ENCODE results near the gene INCA1. TPM values are rescaled to one million over a fixed set of nuclear protein-coding genes. Genes with fewer than 3 reads are reported as not detected.

The INCA1 gene
- total RNA-seq, 2 donors from 2014 or later, result 1.2 TPM; not detected in 1

- Histone ChIP-seq H3K9me3 (no peaks in the 10 kb centered on the region), H3K4me1 (ENCODE audit: control insufficient read depth in 1 of 2, low read depth in 2 of 2) (peaks cover 30 to 65% of the 10 kb centered on the region in 2 donors), H3K36me3 (peaks cover 6% of the 10 kb centered on the region)
These were observed 51.4 kb downstream of the INCA1 start for GRCh38 chr17:4945944-4946280.

GRCh38 chr17:4945176-4945943 is 52.0 kb downstream of the INCA1 start:
- peak overlapping the region; percentile 76 for H3K4me3 ChIP-seq
- peak overlapping the region; percentile 73 to 97 for H3K27ac ChIP-seq
- H3K4me1 ChIP-seq (ENCODE audit: control insufficient read depth in 1 of 2, low read depth in 2 of 2), result peaks cover 30 to 62% of the 10 kb centered on the region in 2 donors
- ATAC-seq (ENCODE audit: insufficient number of reproducible peaks, low FRiP score, low read depth) (peak; percentile 50), DNase-seq (ENCODE audit: low spot score) (no peak)
- no peaks in the 10 kb centered on the region for H3K27me3 ChIP-seq (replicated peaks; ENCODE audit: insufficient read depth)
- no peaks in the 10 kb centered on the region for H3K9me3 ChIP-seq
- TF ChIP-seq CTCF (IDR thresholded peaks at IDR 0.05), result no peak
- peaks cover 6% of the 10 kb centered on the region for H3K36me3 ChIP-seq

More at GRCh38 chr17:4945944-4946280, 51.4 kb downstream of the INCA1 start:
- Histone ChIP-seq H3K27ac (peak overlapping the region; percentile 93 to 97), H3K27me3 (replicated peaks; ENCODE audit: insufficient read depth) (no peaks in the 10 kb centered on the region), H3K4me3 (peak overlapping the region; percentile 76)
- DNase-seq (ENCODE audit: low spot score), result no peak
- no peak for ATAC-seq (ENCODE audit: insufficient number of reproducible peaks, low FRiP score, low read depth)
- TF ChIP-seq CTCF (IDR thresholded peaks at IDR 0.05), result no peak

- no peaks in the 10 kb centered on the region for H3K27me3 ChIP-seq (replicated peaks; ENCODE audit: insufficient read depth)
- ATAC-seq (ENCODE audit: insufficient number of reproducible peaks, low FRiP score, low read depth), result no peak
- H3K4me3 ChIP-seq, result peak overlapping the region; percentile 76
- H3K9me3 ChIP-seq, result no peaks in the 10 kb centered on the region
- H3K36me3 ChIP-seq, result peaks cover 6% of the 10 kb centered on the region
- no peak for TF ChIP-seq CTCF (IDR thresholded peaks at IDR 0.05)
- H3K27ac ChIP-seq, result peak overlapping the region; percentile 73 to 97
- DNase-seq (ENCODE audit: low spot score), result no peak
- peaks cover 30 to 60% of the 10 kb centered on the region in 2 donors for H3K4me1 ChIP-seq (ENCODE audit: control insufficient read depth in 1 of 2, low read depth in 2 of 2)
These were observed 52.7 kb downstream of the INCA1 start for GRCh38 chr17:4944554-4945175.

GRCh38 chr17:4944163-4944553 is 53.2 kb downstream of the INCA1 start:
- Histone ChIP-seq H3K4me1 (ENCODE audit: control insufficient read depth in 1 of 2, low read depth in 2 of 2) (peaks cover 30 to 62% of the 10 kb centered on the region in 2 donors), H3K9me3 (no peaks in the 10 kb centered on the region), H3K27ac (peak overlapping the region; percentile 73 to 97), H3K4me3 (no peak overlapping the region), H3K36me3 (peaks cover 6% of the 10 kb centered on the region), H3K27me3 (replicated peaks; ENCODE audit: insufficient read depth) (no peaks in the 10 kb centered on the region)
- TF ChIP-seq CTCF (IDR thresholded peaks at IDR 0.05), result no peak
- no peak for ATAC-seq (ENCODE audit: insufficient number of reproducible peaks, low FRiP score, low read depth)
- no peak for DNase-seq (ENCODE audit: low spot score)

- H3K4me1 ChIP-seq (ENCODE audit: control insufficient read depth in 1 of 2, low read depth in 2 of 2), result peaks cover 39 to 73% of the 10 kb centered on the region in 2 donors
These were observed 54.4 kb downstream of the INCA1 start for GRCh38 chr17:4942760-4943508.

More at GRCh38 chr17:4942760-4943508, 54.4 kb downstream of the INCA1 start:
- no peak overlapping the region for H3K4me3 ChIP-seq
- H3K27ac ChIP-seq, result peak overlapping the region in 1 of 2 donors; percentile 50
- DNase-seq (ENCODE audit: low spot score) (no peak), ATAC-seq (ENCODE audit: insufficient number of reproducible peaks, low FRiP score, low read depth) (no peak)
- no peaks in the 10 kb centered on the region for H3K27me3 ChIP-seq (replicated peaks; ENCODE audit: insufficient read depth)
- no peak for TF ChIP-seq CTCF (IDR thresholded peaks at IDR 0.05)
- no peaks in the 10 kb centered on the region for H3K9me3 ChIP-seq
- H3K36me3 ChIP-seq, result peaks cover 7% of the 10 kb centered on the region

Data from thoracic aorta (tissue), 2 donors.